Measurements from ENCODE around the gene OR1I1. TPM values are rescaled to one million over a fixed set of nuclear protein-coding genes. Genes with fewer than 3 reads are reported as not detected.

OR1I1 gene
- not detected for polyA plus RNA-seq (2013, experiment 1 of 2)
- polyA plus RNA-seq (2013, experiment 2 of 2), result not detected

- Histone ChIP-seq H3K4me3 (ENCODE audit: low read length in 2 of 2) (no peak within 1 kb of the TSS), H3K9me3 (replicated peaks in 1 of 2; ENCODE audit: control insufficient read depth in 2 of 2, insufficient read depth in 1 of 2, low read depth in 1 of 2, low read length in 2 of 2) (no peaks in the 10 kb centered on the region), H3K23ac (ENCODE audit: low read depth, low read length, poor library complexity) (no peak within 1 kb of the TSS), H2BK15ac (ENCODE audit: low read length) (no peak within 1 kb of the TSS), H2BK5ac (ENCODE audit: low read length) (no peak within 1 kb of the TSS), H3K9ac (ENCODE audit: low read depth, low read length, poor library complexity) (no peak within 1 kb of the TSS), H3K4ac (ENCODE audit: low read length) (no peak within 1 kb of the TSS), H4K8ac (ENCODE audit: low read depth, low read length) (no peak within 1 kb of the TSS), H3K4me2 (ENCODE audit: insufficient read depth, low read length, poor library complexity, severe bottlenecking) (no peak within 1 kb of the TSS), H3K36me3 (replicated peaks in 1 of 2; ENCODE audit: control insufficient read depth in 2 of 2, insufficient read depth in 2 of 2, low read length in 2 of 2) (no peaks in the 10 kb centered on the region), H4K91ac (ENCODE audit: low read depth, low read length, poor library complexity) (no peak within 1 kb of the TSS), H3K18ac (ENCODE audit: low read length) (no peak within 1 kb of the TSS), H2AK5ac (ENCODE audit: low read depth, low read length) (no peak within 1 kb of the TSS), H2BK12ac (ENCODE audit: low read length) (no peak within 1 kb of the TSS), H3K27me3 (ENCODE audit: control insufficient read depth in 3 of 3, insufficient read depth in 3 of 3, low read depth in 1 of 3, low read length in 3 of 3) (peaks cover 0 to 34% (median 0%) of the 10 kb centered on the region in 3 experiments), H3K79me1 (ENCODE audit: low read depth, low read length) (no peaks in the 10 kb centered on the region), H2AFZ (ENCODE audit: low read length) (no peak within 1 kb of the TSS), H3K27ac (replicated peaks; ENCODE audit: low read length) (no peak within 1 kb of the TSS), H3K4me1 (ENCODE audit: control insufficient read depth in 2 of 2, insufficient read depth in 1 of 2, low read depth in 1 of 2, low read length in 2 of 2) (no peaks in the 10 kb centered on the region), H2BK120ac (ENCODE audit: low read depth, low read length) (no peak within 1 kb of the TSS), H3K14ac (ENCODE audit: low read length) (no peak within 1 kb of the TSS)
- DNase-seq (ENCODE audit: low spot score), result no peak
- WGBS, 2 donors (ENCODE audit: extremely low coverage in 2 of 2, insufficient read length in 2 of 2, insufficient replicate concordance in 1 of 2), result no CpG with 5 or more reads among the region's 6 CpGs
Measured at GRCh38 chr19:15081911-15082310, at the start of gene OR1I1. Gene OR1I1, plus strand, starts transcription at chr19:15082211. Its CDS starts 4,855 bp downstream, at chr19:15087066.

- no peak overlapping the region for H4K91ac ChIP-seq (ENCODE audit: low read depth, low read length, poor library complexity)
- no peak overlapping the region for H2BK120ac ChIP-seq (ENCODE audit: low read depth, low read length)
- no peak overlapping the region for H2AK5ac ChIP-seq (ENCODE audit: low read depth, low read length)
- no peak overlapping the region for H3K9ac ChIP-seq (ENCODE audit: low read depth, low read length, poor library complexity)
- no peak overlapping the region for H3K18ac ChIP-seq (ENCODE audit: low read length)
- no peak overlapping the region for H3K4ac ChIP-seq (ENCODE audit: low read length)
- H2BK15ac ChIP-seq (ENCODE audit: low read length), result no peak overlapping the region
- no peak for DNase-seq (ENCODE audit: low spot score)
- no peak overlapping the region for H2AFZ ChIP-seq (ENCODE audit: low read length)
- H3K36me3 ChIP-seq (replicated peaks in 1 of 2; ENCODE audit: control insufficient read depth in 2 of 2, insufficient read depth in 2 of 2, low read length in 2 of 2), result no peaks in the 10 kb centered on the region
- H2BK5ac ChIP-seq (ENCODE audit: low read length), result no peak overlapping the region
- H3K27ac ChIP-seq (replicated peaks; ENCODE audit: low read length), result no peak overlapping the region
- WGBS, 2 donors (ENCODE audit: extremely low coverage in 2 of 2, insufficient read length in 2 of 2, insufficient replicate concordance in 1 of 2), result no CpG with 5 or more reads among the region's 1 CpG
- peaks cover 0 to 1% of the 10 kb centered on the region in 2 donors for H3K9me3 ChIP-seq (replicated peaks in 1 of 2; ENCODE audit: control insufficient read depth in 2 of 2, insufficient read depth in 1 of 2, low read depth in 1 of 2, low read length in 2 of 2)
- no peak overlapping the region for H2BK12ac ChIP-seq (ENCODE audit: low read length)
- H3K4me1 ChIP-seq (ENCODE audit: control insufficient read depth in 2 of 2, insufficient read depth in 1 of 2, low read depth in 1 of 2, low read length in 2 of 2), result no peaks in the 10 kb centered on the region
- H3K4me3 ChIP-seq (ENCODE audit: low read length in 2 of 2), result no peak overlapping the region
- H3K23ac ChIP-seq (ENCODE audit: low read depth, low read length, poor library complexity), result no peak overlapping the region
- H3K4me2 ChIP-seq (ENCODE audit: insufficient read depth, low read length, poor library complexity, severe bottlenecking), result no peak overlapping the region
- H3K14ac ChIP-seq (ENCODE audit: low read length), result no peak overlapping the region
- H4K8ac ChIP-seq (ENCODE audit: low read depth, low read length), result no peak overlapping the region
- H3K27me3 ChIP-seq (ENCODE audit: control insufficient read depth in 3 of 3, insufficient read depth in 3 of 3, low read depth in 1 of 3, low read length in 3 of 3), result peaks cover 0 to 12% (median 0%) of the 10 kb centered on the region in 3 experiments
- H3K79me1 ChIP-seq (ENCODE audit: low read depth, low read length), result no peaks in the 10 kb centered on the region
Measured at GRCh38 chr19:15035795-15036311, 46.2 kb upstream of the OR1I1 start.

GRCh38 chr19:15037586-15037985 lies 44.4 kb upstream of the OR1I1 start:
- Histone ChIP-seq H2AK5ac (ENCODE audit: low read depth, low read length) (no peak overlapping the region), H3K27ac (replicated peaks; ENCODE audit: low read length) (no peak overlapping the region), H3K36me3 (replicated peaks in 1 of 2; ENCODE audit: control insufficient read depth in 2 of 2, insufficient read depth in 2 of 2, low read length in 2 of 2) (no peaks in the 10 kb centered on the region), H3K18ac (ENCODE audit: low read length) (no peak overlapping the region), H4K91ac (ENCODE audit: low read depth, low read length, poor library complexity) (no peak overlapping the region), H3K4me1 (ENCODE audit: control insufficient read depth in 2 of 2, insufficient read depth in 1 of 2, low read depth in 1 of 2, low read length in 2 of 2) (no peaks in the 10 kb centered on the region), H3K79me1 (ENCODE audit: low read depth, low read length) (no peaks in the 10 kb centered on the region), H2BK15ac (ENCODE audit: low read length) (no peak overlapping the region), H3K23ac (ENCODE audit: low read depth, low read length, poor library complexity) (no peak overlapping the region), H3K4me2 (ENCODE audit: insufficient read depth, low read length, poor library complexity, severe bottlenecking) (no peak overlapping the region), H3K4ac (ENCODE audit: low read length) (no peak overlapping the region), H3K9me3 (replicated peaks in 1 of 2; ENCODE audit: control insufficient read depth in 2 of 2, insufficient read depth in 1 of 2, low read depth in 1 of 2, low read length in 2 of 2) (peaks cover 0 to 12% of the 10 kb centered on the region in 2 donors), H2BK12ac (ENCODE audit: low read length) (no peak overlapping the region), H2BK120ac (ENCODE audit: low read depth, low read length) (no peak overlapping the region), H4K8ac (ENCODE audit: low read depth, low read length) (no peak overlapping the region), H2BK5ac (ENCODE audit: low read length) (no peak overlapping the region), H3K27me3 (ENCODE audit: control insufficient read depth in 3 of 3, insufficient read depth in 3 of 3, low read depth in 1 of 3, low read length in 3 of 3) (peaks cover 0 to 12% (median 0%) of the 10 kb centered on the region in 3 experiments), H3K4me3 (ENCODE audit: low read length in 2 of 2) (no peak overlapping the region), H3K9ac (ENCODE audit: low read depth, low read length, poor library complexity) (no peak overlapping the region), H3K14ac (ENCODE audit: low read length) (no peak overlapping the region), H2AFZ (ENCODE audit: low read length) (no peak overlapping the region)
- no CpG with 5 or more reads among the region's 4 CpGs for WGBS, 2 donors (ENCODE audit: extremely low coverage in 2 of 2, insufficient read length in 2 of 2, insufficient replicate concordance in 1 of 2)
- no peak for DNase-seq (ENCODE audit: low spot score)

GRCh38 chr19:15038294-15038693 lies 43.7 kb upstream of the OR1I1 start:
- Histone ChIP-seq H3K4me3 (ENCODE audit: low read length in 2 of 2) (no peak overlapping the region), H3K23ac (ENCODE audit: low read depth, low read length, poor library complexity) (no peak overlapping the region), H3K36me3 (replicated peaks in 1 of 2; ENCODE audit: control insufficient read depth in 2 of 2, insufficient read depth in 2 of 2, low read length in 2 of 2) (no peaks in the 10 kb centered on the region), H3K4ac (ENCODE audit: low read length) (no peak overlapping the region), H2AK5ac (ENCODE audit: low read depth, low read length) (no peak overlapping the region), H2AFZ (ENCODE audit: low read length) (no peak overlapping the region), H3K79me1 (ENCODE audit: low read depth, low read length) (no peaks in the 10 kb centered on the region), H4K91ac (ENCODE audit: low read depth, low read length, poor library complexity) (no peak overlapping the region), H2BK12ac (ENCODE audit: low read length) (no peak overlapping the region), H3K27me3 (ENCODE audit: control insufficient read depth in 3 of 3, insufficient read depth in 3 of 3, low read depth in 1 of 3, low read length in 3 of 3) (peaks cover 0 to 12% (median 0%) of the 10 kb centered on the region in 3 experiments), H2BK120ac (ENCODE audit: low read depth, low read length) (no peak overlapping the region), H4K8ac (ENCODE audit: low read depth, low read length) (no peak overlapping the region), H3K9me3 (replicated peaks in 1 of 2; ENCODE audit: control insufficient read depth in 2 of 2, insufficient read depth in 1 of 2, low read depth in 1 of 2, low read length in 2 of 2) (peaks cover 0 to 12% of the 10 kb centered on the region in 2 donors), H2BK15ac (ENCODE audit: low read length) (no peak overlapping the region), H3K27ac (replicated peaks; ENCODE audit: low read length) (no peak overlapping the region), H3K4me1 (ENCODE audit: control insufficient read depth in 2 of 2, insufficient read depth in 1 of 2, low read depth in 1 of 2, low read length in 2 of 2) (no peaks in the 10 kb centered on the region), H3K18ac (ENCODE audit: low read length) (no peak overlapping the region), H3K4me2 (ENCODE audit: insufficient read depth, low read length, poor library complexity, severe bottlenecking) (no peak overlapping the region), H3K14ac (ENCODE audit: low read length) (no peak overlapping the region), H2BK5ac (ENCODE audit: low read length) (no peak overlapping the region), H3K9ac (ENCODE audit: low read depth, low read length, poor library complexity) (no peak overlapping the region)
- no CpG with 5 or more reads among the region's 3 CpGs for WGBS, 2 donors (ENCODE audit: extremely low coverage in 2 of 2, insufficient read length in 2 of 2, insufficient replicate concordance in 1 of 2)
- no peak for DNase-seq (ENCODE audit: low spot score)
